HG03575 (cell line): ENCODE data around the gene STXBP4.

ENCODE experiments used
- ATAC-seq: cut with Tn5 transposase; IDR thresholded peaks from one replicate; pipeline ENCODE4 v1.9.1; 2021; ENCODE audit not compliant: unreplicated experiment, insufficient number of reproducible peaks, low FRiP score; ENCODE audit errors: extremely low read depth

Gene STXBP4

GRCh38 chr17:54968262-54968987 lies at the start of gene STXBP4, which contains the start of gene COX11:
Gene STXBP4, plus strand, starts transcription at chr17:54968765. Its CDS starts 17,455 bp downstream, at chr17:54986220.
Gene COX11, minus strand, starts transcription at chr17:54968654. Its CDS starts 8 bp downstream, at chr17:54968646.
- peak; percentile 75 for ATAC-seq

GRCh38 chr17:54919425-54919824 lies 49.1 kb upstream of the STXBP4 start:
- ATAC-seq: no peak

GRCh38 chr17:54920819-54921218 lies 47.7 kb upstream of the STXBP4 start:
- ATAC-seq: no peak

- no peak for ATAC-seq
These were observed 44.2 kb upstream of the STXBP4 start for GRCh38 chr17:54924405-54924804.

- ATAC-seq: no peak
These were observed 41.0 kb upstream of the STXBP4 start for GRCh38 chr17:54927525-54927924.

GRCh38 chr17:54932711-54933110 lies 35.9 kb upstream of the STXBP4 start:
- no peak for ATAC-seq

- no peak for ATAC-seq
These were observed 34.6 kb upstream of the STXBP4 start for GRCh38 chr17:54933921-54934320.

GRCh38 chr17:54935471-54935870 lies 33.1 kb upstream of the STXBP4 start:
- ATAC-seq: no peak

GRCh38 chr17:54937018-54937417 lies 31.5 kb upstream of the STXBP4 start:
- ATAC-seq: no peak

- ATAC-seq: no peak
These were observed 31.1 kb upstream of the STXBP4 start for GRCh38 chr17:54937426-54937825.

GRCh38 chr17:54941285-54941684 lies 27.3 kb upstream of the STXBP4 start:
- no peak for ATAC-seq

GRCh38 chr17:54944796-54945195 lies 23.8 kb upstream of the STXBP4 start:
- no peak for ATAC-seq

GRCh38 chr17:54945231-54945630 lies 23.3 kb upstream of the STXBP4 start:
- ATAC-seq: no peak

GRCh38 chr17:54945671-54946070 lies 22.9 kb upstream of the STXBP4 start:
- no peak for ATAC-seq

- no peak for ATAC-seq
These were observed 21.2 kb upstream of the STXBP4 start for GRCh38 chr17:54947396-54947795.

GRCh38 chr17:54948380-54948779 lies 20.2 kb upstream of the STXBP4 start:
- ATAC-seq: no peak

- ATAC-seq: no peak
These were observed 18.4 kb upstream of the STXBP4 start for GRCh38 chr17:54950116-54950515.

- no peak for ATAC-seq
These were observed 17.3 kb upstream of the STXBP4 start for GRCh38 chr17:54951286-54951685.

GRCh38 chr17:54956791-54957190 lies 11.8 kb upstream of the STXBP4 start:
- no peak for ATAC-seq

- ATAC-seq: no peak
These were observed 824 bp upstream of the STXBP4 start for GRCh38 chr17:54967621-54968261.

GRCh38 chr17:54968988-54969332 lies 395 bp downstream of the STXBP4 start:
- ATAC-seq: peak; percentile 7
